Right lobe of liver (tissue), 6 donors: ENCODE data around the gene NCKAP5. TPM values are rescaled to one million over a fixed set of nuclear protein-coding genes. Genes with fewer than 3 reads are reported as not detected.

Experiments
- ATAC-seq, 4 donors: fragments of 200-7000 bp; cut with Tn5 transposase; one replicate each; pipeline ENCODE4 v1.9.1; 2020; ENCODE audit warnings: mild to moderate bottlenecking in 4 of 4, moderate library complexity in 4 of 4
- DNase-seq, 3 donors: peaks; one replicate each; pipeline ENCODE4 v3.0.0-alpha.2; 2020
- H3K27ac ChIP-seq, 3 donors: fragments of 200-600 bp; one replicate each; pipeline ENCODE4 v1.8.0; 2022
- H3K27me3 ChIP-seq, 2 donors: fragments of 200-600 bp; one replicate each; pipeline ENCODE4 v1.8.0; 2022
- H3K36me3 ChIP-seq, 4 donors: fragments of 200-600 bp; sonication (generic) in 1 of 4; one replicate each; pipeline versions ENCODE4 v1.5.1 to v1.8.0; 2017 to 2022; ENCODE audit warnings: control low read depth in 1 of 4
- H3K4me1 ChIP-seq, 4 donors: fragments of 200-600 bp; sonication (generic) in 1 of 4; one replicate each; pipeline versions ENCODE4 v1.5.1 to v1.8.0; 2017 to 2022; ENCODE audit warnings: control low read depth in 1 of 4
- H3K4me3 ChIP-seq, 3 donors: fragments of 200-600 bp; one replicate each; pipeline ENCODE4 v1.8.0; 2022
- H3K9me3 ChIP-seq, 4 donors: fragments of 200-600 bp; sonication (generic) in 1 of 4; one replicate each; pipeline versions ENCODE4 v1.5.1 to v1.8.0; 2017 to 2022; ENCODE audit warnings: control low read depth in 1 of 4
- CTCF ChIP-seq, 4 donors: fragments of 200-600 bp in 3 of 4; fragments of 450-650 bp in 1 of 4; IDR thresholded peaks; one replicate each; pipeline versions ENCODE4 v1.5.1 to v1.8.0; 2016 to 2022; ENCODE audit warnings: antibody characterized with exemption in 4 of 4, mild to moderate bottlenecking in 2 of 4
- POLR2A ChIP-seq: fragments of 450-650 bp; IDR thresholded peaks from one replicate; pipeline ENCODE4 v1.6.1; 2017; ENCODE audit warnings: antibody characterized with exemption, mild to moderate bottlenecking
- WGBS: methylation state at CpG from one replicate; pipeline ENCODE4 v1.1.6; 2018; ENCODE audit warnings: low coverage, low lambda C conversion rate; ENCODE audit not compliant: insufficient coverage; ENCODE audit errors: missing lambda C conversion rate; 5-methylcytosine and 5-hydroxymethylcytosine counted together
- intact Hi-C, 2 donors: fragments of 100-400 bp; cut with DNase I; formaldehyde crosslinking; loops; one replicate each; pipeline versions ENCODE4 v1.11.2 to v1.14.1; 2022
- total RNA-seq, 6 experiments: library from RNA; depleted of rRNA in 2 of 6; stranded (reverse); fragments of >200 nt in 2 of 6; fragmentation: NEBNext Ultra II Directional in 3 of 6; extraction: Animal tissue kit (Norgen Biotek cat#: 25700) in 3 of 6; gene quantifications; one replicate each; pipeline versions ENCODE4 v1.1.0 to v1.2.4, GENCODE V29; 2016 to 2023
- donor health status: DM: no; HTN: yes; CAD: no.
- donor health status: DM: no; HTN: no; CAD: no.
- donor health status: DM: no; HTN: no; CAD: no.
- donor health status: DM: no; HTN: yes; CAD: no.
- donor health status: DM: no; HTN: yes; CAD: no.

The NCKAP5 gene
- total RNA-seq, 6 experiments from 2014 or later = 3.6 to 11.7 (median 6.9) TPM

DNA sequence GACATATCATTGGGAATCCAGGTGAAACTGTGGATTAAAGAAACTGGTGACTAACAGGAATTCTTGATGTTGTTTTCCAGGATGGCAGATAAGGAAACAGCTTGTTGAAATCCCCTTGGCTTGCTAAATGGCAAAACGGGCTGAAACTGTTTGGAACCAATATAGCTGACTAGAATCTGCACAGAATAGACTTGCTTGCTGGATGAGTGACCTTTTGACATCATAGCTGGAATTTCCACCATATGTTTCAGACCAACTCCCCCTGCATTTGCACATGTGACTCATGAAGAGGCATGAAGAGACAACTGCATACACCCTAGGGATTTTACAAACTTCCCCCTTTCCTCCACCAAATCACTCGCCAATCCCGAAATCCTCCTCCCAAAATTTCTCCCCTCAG lies 810.6 kb downstream of the NCKAP5 start:
- ATAC-seq (no peak), DNase-seq (no peak)
- Histone ChIP-seq H3K36me3 (no peaks in the 10 kb centered on the region), H3K4me3 (no peak overlapping the region), H3K9me3 (peaks cover 0 to 4% (median 0%) of the 10 kb centered on the region in 4 donors), H3K4me1 (no peaks in the 10 kb centered on the region), H3K27me3 (no peaks in the 10 kb centered on the region), H3K27ac (no peak overlapping the region)
- intact Hi-C loops = no loop called here
- TF ChIP-seq POLR2A = no peak
- no peak for TF ChIP-seq CTCF (IDR thresholded peaks at IDR 0.05)
- 67% methylated on average over 3 of the region's 3 CpGs for WGBS

- TF ChIP-seq CTCF (IDR thresholded peaks at IDR 0.05) = no peak
- TF ChIP-seq POLR2A = no peak
- H3K4me1 ChIP-seq = no peaks in the 10 kb centered on the region
- intact Hi-C loops = no loop called here
- H3K27ac ChIP-seq = no peak overlapping the region
- 58% methylated on average over 3 of the region's 3 CpGs for WGBS
- peaks cover 0 to 4% (median 0%) of the 10 kb centered on the region in 4 donors for H3K9me3 ChIP-seq
- no peak for ATAC-seq
- no peaks in the 10 kb centered on the region for H3K36me3 ChIP-seq
- no peak for DNase-seq
- no peak overlapping the region for H3K4me3 ChIP-seq
- H3K27me3 ChIP-seq = no peaks in the 10 kb centered on the region
These were observed 811.2 kb downstream of the NCKAP5 start for GRCh38 chr2:132757002-132757589.

DNA sequence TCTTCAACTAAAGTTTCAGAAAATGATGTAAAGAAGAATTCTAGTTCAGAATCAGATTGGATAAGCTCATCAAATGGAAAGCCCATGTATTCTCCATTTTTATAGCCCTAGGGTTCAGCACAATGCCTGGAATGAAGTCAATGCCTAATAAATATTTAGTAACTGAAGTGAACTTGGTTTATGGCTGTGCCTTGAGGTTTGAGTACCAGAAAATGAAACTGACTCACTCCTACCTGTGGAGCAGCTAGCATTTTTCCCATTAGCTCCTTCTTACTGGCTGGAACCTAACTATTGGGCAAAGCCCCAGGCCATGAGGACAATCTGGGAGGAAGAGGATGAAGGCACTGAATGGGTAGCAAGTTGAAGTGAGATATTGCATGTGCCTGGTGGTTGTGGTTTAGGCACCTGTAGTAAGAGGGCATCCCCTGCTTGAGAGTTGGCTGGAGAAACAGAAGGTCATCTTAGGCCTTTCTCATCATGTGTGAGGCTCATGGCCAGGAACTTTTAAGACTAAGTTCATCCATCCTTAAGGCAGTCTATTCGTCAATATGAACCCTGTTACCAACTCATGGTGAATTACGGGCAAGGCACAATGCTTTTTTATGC lies 813.3 kb downstream of the NCKAP5 start:
- Histone ChIP-seq H3K27me3 (no peaks in the 10 kb centered on the region), H3K9me3 (peaks cover 0 to 4% (median 0%) of the 10 kb centered on the region in 4 donors), H3K4me3 (no peak overlapping the region), H3K36me3 (no peaks in the 10 kb centered on the region), H3K4me1 (no peaks in the 10 kb centered on the region), H3K27ac (no peak overlapping the region)
- intact Hi-C loops = no loop called here
- 83% methylated on average over 1 of the region's 2 CpGs for WGBS
- DNase-seq (no peak), ATAC-seq (no peak)
- TF ChIP-seq POLR2A (no peak), CTCF (IDR thresholded peaks at IDR 0.05) (no peak)

DNA sequence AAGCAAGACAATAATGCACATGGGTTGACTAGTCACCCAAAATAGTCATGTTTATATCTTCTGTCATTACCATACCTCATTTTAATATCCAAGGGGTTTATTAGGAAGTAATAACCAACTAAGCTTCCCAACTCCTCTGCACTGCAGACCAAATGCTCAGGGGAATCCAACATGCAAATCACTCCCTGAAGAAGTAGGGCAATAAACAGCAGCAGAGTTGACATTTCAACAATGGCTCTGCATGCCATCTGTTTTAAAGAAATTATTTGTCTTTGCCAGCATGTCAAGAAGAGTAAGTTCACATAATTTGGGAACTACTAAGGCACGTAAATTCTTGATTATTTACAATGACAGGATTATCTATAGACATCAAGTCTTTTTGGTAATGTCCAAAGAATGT lies 813.9 kb downstream of the NCKAP5 start:
- H3K36me3 ChIP-seq = no peaks in the 10 kb centered on the region
- no peaks in the 10 kb centered on the region for H3K27me3 ChIP-seq
- no peak overlapping the region for H3K4me3 ChIP-seq
- no peak for ATAC-seq
- no peaks in the 10 kb centered on the region for H3K4me1 ChIP-seq
- DNase-seq = no peak
- intact Hi-C loops = no loop called here
- no peak for TF ChIP-seq POLR2A
- TF ChIP-seq CTCF (IDR thresholded peaks at IDR 0.05) = no peak
- H3K27ac ChIP-seq = no peak overlapping the region
- 67% methylated on average over 1 of the region's 1 CpG for WGBS
- H3K9me3 ChIP-seq = peaks cover 0 to 4% (median 0%) of the 10 kb centered on the region in 4 donors
